ENCODE measurements around the gene MSMO1.
A peak's percentile ranks its signal among the peaks of the same experiment; 100 is the strongest.

MSMO1 gene

GRCh38 chr4:165360985-165361670 is 33.7 kb downstream of the MSMO1 start:
- DNase-seq, result no peak

- DNase-seq, result no peak
These were observed 34.3 kb downstream of the MSMO1 start for GRCh38 chr4:165361810-165362209.

- no peak for DNase-seq
These were observed 37.1 kb downstream of the MSMO1 start for GRCh38 chr4:165364452-165365080.

GRCh38 chr4:165367040-165367439 is 39.6 kb downstream of the MSMO1 start:
- DNase-seq, result no peak

GRCh38 chr4:165368114-165368513 is 40.6 kb downstream of the MSMO1 start:
- DNase-seq, result no peak

GRCh38 chr4:165368567-165368966 is 41.1 kb downstream of the MSMO1 start:
- DNase-seq, result no peak

GRCh38 chr4:165369522-165369921 is 42.1 kb downstream of the MSMO1 start:
- no peak for DNase-seq

- DNase-seq, result no peak
These were observed 43.1 kb downstream of the MSMO1 start for GRCh38 chr4:165370530-165370929.

GRCh38 chr4:165375465-165375864 is 48.0 kb downstream of the MSMO1 start:
- DNase-seq, result no peak

- no peak for DNase-seq
These were observed 50.9 kb downstream of the MSMO1 start for GRCh38 chr4:165378398-165378744.

GRCh38 chr4:165378745-165379677 is 51.5 kb downstream of the MSMO1 start, which contains the start of gene CPE:
Gene CPE (plus strand): TSS chr4:165379008. CDS start chr4:165379222, 214 bp downstream.
- peak; percentile 40 to 60 for DNase-seq

- no peak for DNase-seq
These were observed 52.2 kb downstream of the MSMO1 start for GRCh38 chr4:165379678-165380064.

- no peak for DNase-seq
These were observed 53.3 kb downstream of the MSMO1 start for GRCh38 chr4:165380805-165381204.

- DNase-seq, result no peak
These were observed 54.4 kb downstream of the MSMO1 start for GRCh38 chr4:165381821-165382373.

GRCh38 chr4:165382640-165383039 is 55.2 kb downstream of the MSMO1 start:
- DNase-seq, result no peak

- no peak for DNase-seq
These were observed 56.2 kb downstream of the MSMO1 start for GRCh38 chr4:165383591-165384073.

GRCh38 chr4:165384186-165384585 is 56.7 kb downstream of the MSMO1 start:
- DNase-seq, result no peak

GRCh38 chr4:165384598-165384997 is 57.1 kb downstream of the MSMO1 start:
- no peak for DNase-seq

GRCh38 chr4:165385126-165385525 is 57.7 kb downstream of the MSMO1 start:
- DNase-seq, result no peak

- DNase-seq, result no peak
These were observed 58.9 kb downstream of the MSMO1 start for GRCh38 chr4:165386328-165386727.

- DNase-seq, result no peak
These were observed 61.3 kb downstream of the MSMO1 start for GRCh38 chr4:165388756-165389155.

Measured in CD4-positive, alpha-beta T cell treated with Interleukin-1 beta for 1 hour (primary cell).